ENCODE data around the gene DPM3. TPM values are rescaled to one million over a fixed set of nuclear protein-coding genes. Genes with fewer than 3 reads are reported as not detected.
"Not testable (repeated sequence)": the region's sequence is repeated elsewhere in the genome, so short reads cannot be mapped to it uniquely, and the experiment has no call there.

The DPM3 gene
- total RNA-seq, 1 experiment from 2014 or later, result 73.5 TPM

- H3K27ac Mint-ChIP-seq; CTCF ChIA-PET; ATAC-seq; H3K4me1 Mint-ChIP-seq; POLR2A ChIA-PET; H3K9me3 Mint-ChIP-seq; DNase-seq (ENCODE audit: low spot score); H3K27me3 Mint-ChIP-seq (ENCODE audit: low read depth); H3K36me3 Mint-ChIP-seq; H3K4me3 Mint-ChIP-seq: not testable (repeated sequence)
These were observed 15.8 kb upstream of the DPM3 start for GRCh38 chr1:155155996-155156643.

- DNase-seq (ENCODE audit: low spot score), result no peak
- no peak overlapping the region for H3K27ac Mint-ChIP-seq
- CTCF ChIA-PET, result interaction anchor here (0.5 to 5.5 kb wide), 7 partner anchors 9 to 811 kb away, joined by 3 to 43 read pairs (median 3); partner anchors contain the start of genes KRTCAP2 and SLC50A1
These were observed 5.2 kb upstream of the DPM3 start for GRCh38 chr1:155145491-155145890.

More at GRCh38 chr1:155145491-155145890, 5.2 kb upstream of the DPM3 start:
- no peaks in the 10 kb centered on the region for H3K9me3 Mint-ChIP-seq
- peaks cover 6% of the 10 kb centered on the region; the same call in 1 of the 2 replicates for H3K4me1 Mint-ChIP-seq
- no peaks in the 10 kb centered on the region for H3K36me3 Mint-ChIP-seq
- TF ChIP-seq FOXP4 (CRISPR knock-in tag; IDR thresholded peaks at IDR 0.05), result no peak
- no peak for TF ChIP-seq ARID4B (CRISPR knock-in tag; IDR thresholded peaks at IDR 0.05; ENCODE audit: borderline replicate concordance)
- no peak for TF ChIP-seq HMGXB4 (CRISPR knock-in tag; IDR thresholded peaks at IDR 0.05)
- no peak for TF ChIP-seq GABPB1 (CRISPR knock-in tag; IDR thresholded peaks at IDR 0.05)
- no peak for TF ChIP-seq ZNF138 (CRISPR knock-in tag; conservative IDR thresholded peaks at IDR 0.05)
- TF ChIP-seq STAT6 (CRISPR knock-in tag; conservative IDR thresholded peaks at IDR 0.05; ENCODE audit: low read depth), result no peak
- no peak for TF ChIP-seq SOX15 (CRISPR knock-in tag; IDR thresholded peaks at IDR 0.05)
- TF ChIP-seq MYBL2 (CRISPR knock-in tag; IDR thresholded peaks at IDR 0.05), result no peak
- no peak for TF ChIP-seq AFF4 (CRISPR knock-in tag; IDR thresholded peaks at IDR 0.05; ENCODE audit: borderline replicate concordance)
- no peak for TF ChIP-seq GRHL2 (CRISPR knock-in tag; IDR thresholded peaks at IDR 0.05; ENCODE audit: insufficient replicate concordance, severe bottlenecking)
- no peak for TF ChIP-seq FOXK1 (CRISPR knock-in tag; IDR thresholded peaks at IDR 0.05)
- no peak for TF ChIP-seq ZNF425 (CRISPR knock-in tag; conservative IDR thresholded peaks at IDR 0.05)
- no peak for ATAC-seq
- no peak overlapping the region for H3K4me3 Mint-ChIP-seq
- peaks cover 36% of the 10 kb centered on the region for H3K27me3 Mint-ChIP-seq (ENCODE audit: low read depth)
- POLR2A ChIA-PET, result no interaction called here

All from WTC11 (cell line).